GM06990 (cell line): Measurements from ENCODE around the gene PLEKHA6.

ENCODE experiments used
- DNase-seq: peaks from one replicate; pipeline ENCODE4 v3.0.0-alpha.2; 2011; ENCODE audit not compliant: insufficient read length; ENCODE audit errors: extremely low read depth
- H3K27me3 ChIP-seq: replicated peaks from 2 replicates; pipeline ENCODE4 v1.6.0; 2011; ENCODE audit warnings: low read length; ENCODE audit not compliant: control insufficient read depth, insufficient read depth
- H3K36me3 ChIP-seq: 2 replicates; pipeline ENCODE4 v1.5.1; 2011; ENCODE audit warnings: low read length; ENCODE audit not compliant: control insufficient read depth, insufficient read depth
- H3K4me3 ChIP-seq: replicated peaks from 2 replicates; pipeline ENCODE4 v1.5.1; 2011; ENCODE audit warnings: low read depth, mild to moderate bottlenecking, control low read depth, low read length
- TF ChIP-seq, protein P1 (sequence below): IDR thresholded peaks from 2 replicates; pipeline ENCODE4 v1.5.1; 2011; ENCODE audit warnings: low read length, control low read depth, mild to moderate bottlenecking, inconsistent platforms; ENCODE audit not compliant: insufficient read depth, poor library complexity, severe bottlenecking

Gene PLEKHA6, protein sequence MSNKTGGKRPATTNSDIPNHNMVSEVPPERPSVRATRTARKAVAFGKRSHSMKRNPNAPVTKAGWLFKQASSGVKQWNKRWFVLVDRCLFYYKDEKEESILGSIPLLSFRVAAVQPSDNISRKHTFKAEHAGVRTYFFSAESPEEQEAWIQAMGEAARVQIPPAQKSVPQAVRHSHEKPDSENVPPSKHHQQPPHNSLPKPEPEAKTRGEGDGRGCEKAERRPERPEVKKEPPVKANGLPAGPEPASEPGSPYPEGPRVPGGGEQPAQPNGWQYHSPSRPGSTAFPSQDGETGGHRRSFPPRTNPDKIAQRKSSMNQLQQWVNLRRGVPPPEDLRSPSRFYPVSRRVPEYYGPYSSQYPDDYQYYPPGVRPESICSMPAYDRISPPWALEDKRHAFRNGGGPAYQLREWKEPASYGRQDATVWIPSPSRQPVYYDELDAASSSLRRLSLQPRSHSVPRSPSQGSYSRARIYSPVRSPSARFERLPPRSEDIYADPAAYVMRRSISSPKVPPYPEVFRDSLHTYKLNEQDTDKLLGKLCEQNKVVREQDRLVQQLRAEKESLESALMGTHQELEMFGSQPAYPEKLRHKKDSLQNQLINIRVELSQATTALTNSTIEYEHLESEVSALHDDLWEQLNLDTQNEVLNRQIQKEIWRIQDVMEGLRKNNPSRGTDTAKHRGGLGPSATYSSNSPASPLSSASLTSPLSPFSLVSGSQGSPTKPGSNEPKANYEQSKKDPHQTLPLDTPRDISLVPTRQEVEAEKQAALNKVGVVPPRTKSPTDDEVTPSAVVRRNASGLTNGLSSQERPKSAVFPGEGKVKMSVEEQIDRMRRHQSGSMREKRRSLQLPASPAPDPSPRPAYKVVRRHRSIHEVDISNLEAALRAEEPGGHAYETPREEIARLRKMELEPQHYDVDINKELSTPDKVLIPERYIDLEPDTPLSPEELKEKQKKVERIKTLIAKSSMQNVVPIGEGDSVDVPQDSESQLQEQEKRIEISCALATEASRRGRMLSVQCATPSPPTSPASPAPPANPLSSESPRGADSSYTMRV

DNA sequence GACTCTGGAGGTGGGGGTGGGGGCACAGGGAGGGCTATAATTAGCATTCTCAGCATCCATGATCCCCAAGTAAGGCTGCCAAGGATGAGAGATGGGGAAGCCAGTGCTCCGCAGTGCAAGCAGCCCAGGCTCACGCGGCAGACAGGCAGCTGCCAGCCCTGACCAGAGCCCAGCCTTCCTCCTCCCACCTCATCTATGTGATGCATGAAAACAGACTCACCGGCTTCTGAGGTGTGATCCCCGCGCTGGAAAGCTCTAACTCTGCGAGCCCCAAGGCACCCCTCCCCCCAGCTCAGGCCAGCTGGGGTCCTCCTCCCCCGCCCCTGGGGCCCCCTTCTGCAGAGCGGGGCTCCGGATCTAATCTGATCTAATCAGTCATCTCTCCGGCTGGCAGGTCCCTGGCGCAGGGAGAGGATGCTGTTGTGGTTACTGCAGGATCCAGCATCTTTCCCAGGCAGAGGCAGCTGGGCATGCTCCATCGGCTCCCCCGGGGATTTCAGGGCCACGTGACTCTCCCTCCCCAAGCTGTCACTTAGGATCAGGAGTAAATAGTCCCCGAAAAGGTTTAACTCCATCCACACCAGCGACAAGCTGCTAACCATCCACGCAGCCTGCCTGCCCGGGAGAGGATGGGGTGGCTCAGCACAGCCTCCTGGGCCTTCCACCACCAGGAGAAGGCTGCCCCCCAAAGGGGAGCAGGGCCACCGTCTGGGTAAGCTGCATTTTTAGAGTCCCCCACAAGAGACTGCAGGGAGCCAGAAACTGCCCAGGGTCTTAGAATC, at the start of gene PLEKHA6:
PLEKHA6 (minus strand) TSS at position 456 of the 782 bp plus-strand sequence. CDS start 86,202 bp downstream, outside the sequence.
- TF ChIP-seq, protein P1, sequence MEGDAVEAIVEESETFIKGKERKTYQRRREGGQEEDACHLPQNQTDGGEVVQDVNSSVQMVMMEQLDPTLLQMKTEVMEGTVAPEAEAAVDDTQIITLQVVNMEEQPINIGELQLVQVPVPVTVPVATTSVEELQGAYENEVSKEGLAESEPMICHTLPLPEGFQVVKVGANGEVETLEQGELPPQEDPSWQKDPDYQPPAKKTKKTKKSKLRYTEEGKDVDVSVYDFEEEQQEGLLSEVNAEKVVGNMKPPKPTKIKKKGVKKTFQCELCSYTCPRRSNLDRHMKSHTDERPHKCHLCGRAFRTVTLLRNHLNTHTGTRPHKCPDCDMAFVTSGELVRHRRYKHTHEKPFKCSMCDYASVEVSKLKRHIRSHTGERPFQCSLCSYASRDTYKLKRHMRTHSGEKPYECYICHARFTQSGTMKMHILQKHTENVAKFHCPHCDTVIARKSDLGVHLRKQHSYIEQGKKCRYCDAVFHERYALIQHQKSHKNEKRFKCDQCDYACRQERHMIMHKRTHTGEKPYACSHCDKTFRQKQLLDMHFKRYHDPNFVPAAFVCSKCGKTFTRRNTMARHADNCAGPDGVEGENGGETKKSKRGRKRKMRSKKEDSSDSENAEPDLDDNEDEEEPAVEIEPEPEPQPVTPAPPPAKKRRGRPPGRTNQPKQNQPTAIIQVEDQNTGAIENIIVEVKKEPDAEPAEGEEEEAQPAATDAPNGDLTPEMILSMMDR = no peak
- no peak for DNase-seq
- Histone ChIP-seq H3K27me3 (peaks cover 1% of the 10 kb centered on the region; the same call in 1 of the 2 replicates), H3K36me3 (no peaks in the 10 kb centered on the region), H3K4me3 (no peak within 1 kb of the TSS)

DNA sequence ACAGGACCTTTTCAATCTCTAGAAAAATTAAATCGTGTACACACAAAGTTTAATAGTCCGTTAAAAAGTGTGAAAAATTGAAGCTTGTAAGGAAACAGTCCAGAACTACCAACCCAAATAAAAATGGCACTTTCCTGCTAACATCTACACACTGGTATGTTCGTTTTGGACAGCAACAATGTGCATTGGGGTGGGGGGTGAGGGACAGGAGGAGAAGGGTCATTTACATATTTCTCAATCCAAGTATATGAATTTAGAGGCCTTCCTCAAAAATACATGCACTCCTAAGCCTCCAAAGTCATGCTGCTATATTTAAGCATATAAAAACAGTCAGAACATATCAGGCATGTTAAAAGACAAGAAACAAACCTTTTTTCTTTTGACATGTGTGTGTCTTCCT, 49.4 kb upstream of the PLEKHA6 start:
- TF ChIP-seq, protein P1 = no peak
- Histone ChIP-seq H3K27me3 (no peaks in the 10 kb centered on the region), H3K4me3 (peak overlapping the region; percentile 97), H3K36me3 (peaks cover 3% of the 10 kb centered on the region)
- no peak for DNase-seq

DNA sequence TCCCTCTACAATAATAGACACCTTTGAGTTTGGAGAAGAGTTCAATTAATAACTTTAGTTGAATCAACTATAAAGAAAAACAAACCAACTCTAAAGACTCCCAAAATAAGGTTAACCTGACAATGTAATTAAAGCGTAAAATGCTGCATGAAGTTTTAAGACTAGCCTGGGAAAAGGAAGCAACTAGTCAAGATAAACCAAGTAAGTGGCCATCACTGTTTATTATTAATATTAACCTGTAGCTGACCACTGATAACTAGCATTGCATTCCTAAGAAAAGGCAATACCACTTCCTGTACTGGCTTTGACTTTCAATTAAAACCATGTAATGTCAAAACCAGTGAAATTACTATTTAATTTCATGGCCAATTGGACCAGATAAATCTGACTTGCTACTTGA, 48.9 kb upstream of the PLEKHA6 start:
- no peak for DNase-seq
- TF ChIP-seq, protein P1 = no peak
- H3K36me3 ChIP-seq = peaks cover 4% of the 10 kb centered on the region
- H3K27me3 ChIP-seq = no peaks in the 10 kb centered on the region
- peak overlapping the region; percentile 97 for H3K4me3 ChIP-seq

DNA sequence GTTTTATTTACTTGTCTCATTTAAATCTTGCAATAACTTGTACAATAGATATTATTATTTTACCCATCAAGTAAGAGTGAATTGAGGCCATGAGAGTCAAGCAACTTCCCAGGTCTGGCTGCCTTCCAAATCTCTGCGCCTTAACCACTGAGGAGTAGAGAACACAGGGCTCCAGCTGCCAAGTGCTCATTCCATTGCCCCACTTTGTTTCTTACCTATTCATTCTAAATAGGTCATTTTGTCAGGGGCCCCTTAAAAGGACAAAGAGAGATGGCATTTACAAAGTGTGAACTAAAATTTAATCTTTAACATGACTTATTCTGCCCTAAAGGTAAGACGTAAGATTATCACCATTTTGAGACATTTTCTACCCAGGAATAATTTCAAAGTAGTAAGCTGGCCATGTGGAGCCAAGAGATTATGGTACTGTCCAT, 48.4 kb upstream of the PLEKHA6 start:
- no peaks in the 10 kb centered on the region for H3K27me3 ChIP-seq
- TF ChIP-seq, protein P1 = no peak
- H3K36me3 ChIP-seq = peaks cover 4% of the 10 kb centered on the region
- H3K4me3 ChIP-seq = peak overlapping the region; percentile 97
- no peak for DNase-seq

- no peaks in the 10 kb centered on the region for H3K27me3 ChIP-seq
- H3K36me3 ChIP-seq = peaks cover 4% of the 10 kb centered on the region
- DNase-seq = no peak
- H3K4me3 ChIP-seq = peak overlapping the region; percentile 97
- TF ChIP-seq, protein P1 = no peak
Observed at GRCh38 chr1:204407295-204407971, 47.7 kb upstream of the PLEKHA6 start.
